ENCODE data around the gene EZH2.

EZH2 gene

GRCh38 chr7:148906707-148907498 lies 22.8 kb upstream of the EZH2 start:
- POLR2A ChIA-PET, result no interaction called here
- DNase-seq (ENCODE audit: extremely low spot score), result no peak
- TF ChIP-seq, protein P1, sequence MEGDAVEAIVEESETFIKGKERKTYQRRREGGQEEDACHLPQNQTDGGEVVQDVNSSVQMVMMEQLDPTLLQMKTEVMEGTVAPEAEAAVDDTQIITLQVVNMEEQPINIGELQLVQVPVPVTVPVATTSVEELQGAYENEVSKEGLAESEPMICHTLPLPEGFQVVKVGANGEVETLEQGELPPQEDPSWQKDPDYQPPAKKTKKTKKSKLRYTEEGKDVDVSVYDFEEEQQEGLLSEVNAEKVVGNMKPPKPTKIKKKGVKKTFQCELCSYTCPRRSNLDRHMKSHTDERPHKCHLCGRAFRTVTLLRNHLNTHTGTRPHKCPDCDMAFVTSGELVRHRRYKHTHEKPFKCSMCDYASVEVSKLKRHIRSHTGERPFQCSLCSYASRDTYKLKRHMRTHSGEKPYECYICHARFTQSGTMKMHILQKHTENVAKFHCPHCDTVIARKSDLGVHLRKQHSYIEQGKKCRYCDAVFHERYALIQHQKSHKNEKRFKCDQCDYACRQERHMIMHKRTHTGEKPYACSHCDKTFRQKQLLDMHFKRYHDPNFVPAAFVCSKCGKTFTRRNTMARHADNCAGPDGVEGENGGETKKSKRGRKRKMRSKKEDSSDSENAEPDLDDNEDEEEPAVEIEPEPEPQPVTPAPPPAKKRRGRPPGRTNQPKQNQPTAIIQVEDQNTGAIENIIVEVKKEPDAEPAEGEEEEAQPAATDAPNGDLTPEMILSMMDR (IDR thresholded peaks at IDR 0.05; ENCODE audit: control extremely low read depth, extremely low read depth, low read depth, missing control alignments), result no peak
- CTCF ChIA-PET, result no interaction called here

GRCh38 chr7:148905093-148905666 lies 21.1 kb upstream of the EZH2 start:
- ChIA-PET POLR2A (no interaction called here), CTCF (interaction anchor here (1.0 kb wide), 1 partner anchor 19 kb away, joined by 3 read pairs; no protein-coding TSS in a partner anchor)
- TF ChIP-seq, protein P1 (IDR thresholded peaks at IDR 0.05; ENCODE audit: control extremely low read depth, extremely low read depth, low read depth, missing control alignments), result no peak
- DNase-seq (ENCODE audit: extremely low spot score), result no peak

- ChIA-PET POLR2A (no interaction called here), CTCF (interaction anchor here (1.1 to 1.4 kb wide), 2 partner anchors 10 to 59 kb away, joined by 3 to 5 read pairs; no protein-coding TSS in a partner anchor)
- TF ChIP-seq, protein P1 (IDR thresholded peaks at IDR 0.05; ENCODE audit: control extremely low read depth, extremely low read depth, low read depth, missing control alignments), result no peak
- DNase-seq (ENCODE audit: extremely low spot score), result no peak
Measured at GRCh38 chr7:148903504-148903903, 19.4 kb upstream of the EZH2 start.

DNA sequence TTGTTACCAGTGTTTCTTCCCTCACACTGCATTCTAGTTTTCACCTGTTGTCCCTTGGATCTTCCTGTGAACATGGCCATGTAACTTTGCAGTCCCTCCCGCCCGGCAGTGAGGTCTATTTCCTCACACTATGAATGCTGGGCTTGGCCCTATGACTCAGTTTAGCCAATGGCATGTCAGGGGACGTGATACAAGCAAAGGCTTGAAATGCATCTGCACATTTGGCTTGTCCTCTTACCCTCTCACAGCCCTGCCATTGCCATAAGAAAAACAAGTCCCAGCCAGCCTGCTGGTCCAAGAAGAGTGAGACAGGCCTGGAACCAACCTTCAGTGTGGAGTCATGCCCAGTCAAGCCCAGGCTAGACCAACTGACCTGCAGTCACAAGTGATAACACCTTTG lies 17.1 kb upstream of the EZH2 start:
- CTCF ChIA-PET, result no interaction called here
- TF ChIP-seq, protein P1 (IDR thresholded peaks at IDR 0.05; ENCODE audit: control extremely low read depth, extremely low read depth, low read depth, missing control alignments), result no peak
- DNase-seq (ENCODE audit: extremely low spot score), result no peak
- POLR2A ChIA-PET, result no interaction called here

DNA sequence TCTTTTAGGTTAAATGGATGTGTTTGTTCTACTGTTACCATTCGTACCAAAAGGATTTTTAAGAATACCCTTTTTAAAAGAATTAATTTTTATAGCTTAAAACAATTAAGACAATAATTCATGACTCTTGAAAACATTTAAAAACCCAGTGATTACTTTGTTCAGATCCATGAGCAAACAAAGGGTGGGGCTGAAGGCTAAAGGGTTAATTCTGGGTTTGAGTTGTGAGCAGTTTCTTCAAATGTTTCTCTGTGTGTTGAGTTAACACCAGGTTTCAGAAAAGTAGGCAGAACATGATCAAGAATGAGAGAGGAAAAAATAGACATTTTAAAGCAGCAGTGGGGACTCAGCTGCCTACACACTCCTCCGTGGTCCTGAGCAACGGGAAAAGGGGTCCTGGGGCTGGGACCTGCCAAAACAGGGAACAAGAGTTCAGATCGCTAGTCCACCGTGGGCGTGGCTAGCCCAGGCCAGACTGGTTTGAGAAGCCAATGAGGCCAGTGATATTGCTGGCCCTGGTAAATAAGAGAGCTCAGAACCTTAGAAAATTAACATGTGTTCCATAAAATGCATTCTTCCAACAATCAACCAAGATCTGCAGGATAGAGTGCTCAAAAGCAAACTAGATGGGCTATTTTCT lies 14.9 kb upstream of the EZH2 start:
- TF ChIP-seq, protein P1 (IDR thresholded peaks at IDR 0.05; ENCODE audit: control extremely low read depth, extremely low read depth, low read depth, missing control alignments), result no peak
- POLR2A ChIA-PET, result no interaction called here

GRCh38 chr7:148894591-148894990 lies 10.5 kb upstream of the EZH2 start:
- TF ChIP-seq, protein P1 (IDR thresholded peaks at IDR 0.05; ENCODE audit: control extremely low read depth, extremely low read depth, low read depth, missing control alignments), result no peak
- POLR2A ChIA-PET, result no interaction called here

More for the DNA sequence above, 14.9 kb upstream of the EZH2 start:
- no peak for DNase-seq (ENCODE audit: extremely low spot score)
- CTCF ChIA-PET, result interaction anchor here (2.0 kb wide), 1 partner anchor 9 kb away, joined by 6 read pairs; no protein-coding TSS in a partner anchor

More at GRCh38 chr7:148894591-148894990, 10.5 kb upstream of the EZH2 start:
- DNase-seq (ENCODE audit: extremely low spot score), result no peak
- CTCF ChIA-PET, result no interaction called here

Measured in GM10248 (cell line).